WTC11 (cell line): ENCODE results near the gene SH3GL2.

Source experiments
- CTCF ChIP-seq: fragments of 200-600 bp; IDR thresholded peaks from 2 replicates; pipeline ENCODE4 v1.8.0; 2022; ENCODE audit warnings: antibody characterized with exemption
- FOXK1 ChIP-seq: sonication (generic); formaldehyde crosslinking; IDR thresholded peaks from 2 replicates; pipeline ENCODE4 v1.8.0; 2022; ENCODE audit warnings: mild to moderate bottlenecking, moderate library complexity, missing genetic modification reagents
- FOXP4 ChIP-seq: sonication (generic); formaldehyde crosslinking; IDR thresholded peaks from 2 replicates; pipeline ENCODE4 v1.8.0; 2022; ENCODE audit warnings: mild to moderate bottlenecking, missing genetic modification reagents
- TEAD4 ChIP-seq: sonication (generic); formaldehyde crosslinking; IDR thresholded peaks from 2 replicates; pipeline ENCODE4 v1.8.0; 2022; ENCODE audit warnings: mild to moderate bottlenecking, missing genetic modification reagents

GRCh38 chr9:17574342-17574741 is 4.5 kb upstream of the SH3GL2 start:
- TF ChIP-seq FOXP4 (CRISPR knock-in tag) (no peak), FOXK1 (no peak), CTCF (no peak), TEAD4 (CRISPR knock-in tag) (no peak)
